GM04503 (cell line): Measurements from ENCODE around the gene FZD7.

ENCODE experiments used
- DNase-seq: peaks from one replicate; pipeline ENCODE4 v3.0.0-alpha.2; 2012; ENCODE audit warnings: low read depth

The FZD7 gene

DNA sequence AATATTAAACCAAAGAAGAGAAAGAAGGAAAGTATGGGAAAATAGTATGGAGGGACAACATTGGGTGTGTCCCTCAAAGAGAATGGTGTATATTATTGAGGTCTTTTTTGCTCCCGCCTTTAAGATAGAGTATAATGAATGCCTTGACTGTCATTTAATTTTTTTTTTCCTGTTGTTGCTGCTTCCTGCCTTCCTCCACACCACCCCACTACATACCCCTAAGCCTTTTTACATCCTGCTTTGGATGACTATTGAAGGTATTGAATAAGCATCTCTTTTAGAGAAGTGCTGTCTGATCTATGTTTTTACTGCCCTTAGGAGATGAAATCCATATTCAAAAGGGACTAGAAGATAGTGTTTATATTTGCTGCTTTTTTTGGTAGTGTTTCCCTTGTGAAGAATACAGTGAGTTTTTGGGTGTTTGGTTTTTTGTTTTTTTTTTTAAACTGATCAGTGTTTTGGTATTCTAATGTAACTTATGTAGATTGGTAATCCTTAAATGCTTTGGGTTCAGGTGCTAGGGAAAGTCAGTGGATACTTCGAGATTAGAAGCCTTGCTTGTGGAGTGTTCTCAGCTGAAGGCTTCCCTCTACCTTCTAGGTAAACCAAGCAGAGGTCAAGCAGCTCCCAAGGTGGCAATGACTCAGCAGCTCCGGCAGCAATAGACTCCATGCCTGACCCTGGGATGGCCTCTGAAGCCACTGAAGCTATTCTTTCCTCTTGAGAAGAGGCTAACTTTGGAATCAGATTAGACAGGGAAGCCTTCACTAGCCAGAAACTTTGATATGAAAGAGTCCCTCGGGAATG is 5.0 kb downstream of the FZD7 start:
- no peak for DNase-seq

GRCh38 chr2:202039278-202040078 is 5.8 kb downstream of the FZD7 start:
- DNase-seq: no peak

DNA sequence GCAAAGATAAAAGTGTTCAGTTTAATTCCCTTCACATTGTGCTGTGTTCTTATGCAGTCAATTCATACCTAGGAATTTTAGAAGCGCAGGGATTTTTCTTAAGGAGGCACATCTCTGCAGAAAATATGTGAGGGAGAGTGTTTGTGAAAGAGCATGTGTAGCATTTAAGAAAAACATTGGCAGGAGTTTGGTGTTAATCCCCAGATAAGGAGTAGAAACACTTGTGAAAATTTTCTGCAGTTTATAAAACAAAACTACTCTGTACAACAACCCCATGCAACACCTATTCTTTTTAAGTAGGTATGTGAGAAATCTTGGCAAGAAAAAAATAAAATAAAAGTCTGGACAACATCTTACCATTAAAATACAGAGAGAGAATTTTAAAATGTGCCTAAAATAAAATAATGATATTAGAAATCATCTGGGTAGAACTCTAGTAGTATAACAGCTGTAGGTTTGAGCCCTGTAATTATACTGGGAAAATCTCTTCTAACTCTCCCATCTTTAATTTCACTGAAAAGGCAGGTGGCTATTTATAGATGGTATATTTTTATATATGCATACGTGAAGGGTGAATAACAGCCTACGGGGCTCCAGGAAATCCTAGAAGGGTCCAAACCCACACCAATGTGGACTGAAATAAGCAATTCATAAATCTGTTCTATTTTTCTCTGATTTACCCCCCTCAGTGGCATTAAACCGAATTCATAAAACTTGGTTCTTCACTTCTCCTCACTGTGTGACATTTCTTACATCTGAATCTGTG is 6.6 kb downstream of the FZD7 start:
- DNase-seq: no peak

DNA sequence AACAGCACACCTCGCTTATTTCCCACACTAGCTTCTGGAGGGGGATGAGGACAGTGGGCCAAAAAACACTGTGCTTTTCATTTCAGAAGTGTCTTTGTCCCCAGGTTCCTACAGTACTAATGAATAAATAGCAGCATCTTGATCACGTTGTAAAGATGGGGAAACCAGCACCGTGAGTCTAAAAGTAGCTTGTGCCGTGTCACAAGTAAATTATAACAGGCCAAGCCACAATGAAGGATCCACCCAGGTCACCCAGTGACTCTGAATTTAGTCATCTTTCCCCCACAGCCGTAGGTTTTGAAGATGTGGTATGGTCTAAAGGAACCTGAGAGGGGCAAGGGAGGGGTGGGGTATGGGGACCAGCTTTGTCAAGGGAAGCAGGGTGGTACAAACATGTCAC is 8.8 kb downstream of the FZD7 start:
- DNase-seq: no peak

DNA sequence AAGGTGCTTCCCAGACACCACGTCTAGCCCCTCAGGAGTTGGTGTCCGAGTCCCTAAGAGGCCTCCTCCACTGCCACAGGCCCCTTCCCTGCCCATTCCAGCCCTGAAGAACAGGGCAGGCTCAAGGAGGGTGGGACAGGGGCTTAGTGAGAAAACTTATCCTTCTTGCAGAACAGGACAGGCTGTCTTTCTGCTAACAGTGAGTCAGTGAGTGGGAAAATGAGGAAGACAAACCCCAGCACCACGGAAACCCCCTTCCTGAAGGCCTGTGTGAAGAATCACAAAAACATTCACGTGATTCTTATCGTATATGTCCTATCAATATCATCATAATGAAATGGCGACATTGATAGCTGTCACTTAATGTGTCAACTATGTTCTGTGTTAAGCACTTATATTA is 9.8 kb downstream of the FZD7 start:
- DNase-seq: no peak

- DNase-seq: no peak
Measured at GRCh38 chr2:202044777-202045176, 11.1 kb downstream of the FZD7 start.

DNA sequence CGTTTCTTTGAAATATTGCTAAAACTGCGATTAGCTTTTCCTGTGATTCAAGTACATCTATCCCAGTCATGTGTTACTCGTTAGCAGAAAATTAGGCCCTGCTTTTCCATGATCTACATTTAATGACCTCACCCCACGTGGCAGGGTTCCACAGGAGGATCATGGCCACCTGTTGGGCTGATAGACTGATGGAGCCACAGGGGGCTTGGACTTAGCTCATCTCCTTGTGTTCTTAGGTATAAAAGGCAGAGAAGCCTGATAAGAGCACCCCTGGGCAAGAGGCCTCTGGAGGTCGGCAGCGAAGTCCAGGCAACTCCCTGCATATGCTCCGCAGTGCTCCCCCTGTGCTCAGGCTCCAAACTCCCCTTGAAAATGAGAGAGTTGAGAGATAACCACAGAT is 12.9 kb downstream of the FZD7 start:
- DNase-seq: no peak

DNA sequence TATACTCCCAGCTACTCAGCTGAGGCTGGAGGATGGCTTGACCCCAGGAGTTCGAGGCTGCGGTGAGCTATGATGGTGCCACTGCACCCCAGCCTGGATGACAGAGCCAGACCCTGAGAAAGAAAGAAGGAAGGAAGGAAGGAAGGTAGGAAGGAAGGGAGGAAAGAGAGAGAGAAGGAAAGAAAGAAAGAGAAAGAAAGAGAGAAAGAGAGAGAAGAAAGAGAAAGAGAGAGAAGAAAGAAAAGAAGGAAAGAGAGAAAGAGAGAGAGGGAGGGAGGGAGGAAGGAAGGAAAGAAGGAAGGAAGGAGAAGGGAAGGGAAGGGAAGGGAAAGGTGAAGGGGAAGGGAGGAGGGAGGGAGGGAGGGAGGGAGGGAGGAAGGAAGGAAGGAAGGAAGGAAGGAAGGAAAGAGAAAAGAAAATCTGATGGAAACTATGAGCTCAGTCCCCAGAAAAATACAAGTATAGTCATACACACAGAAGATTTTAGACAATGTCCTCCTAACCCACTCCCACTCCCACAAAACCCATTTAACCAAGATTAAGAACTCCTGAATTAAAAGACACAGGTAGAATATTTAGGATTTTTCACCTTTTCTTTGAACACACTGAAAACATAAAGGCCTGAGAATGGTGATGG is 15.6 kb downstream of the FZD7 start:
- DNase-seq: no peak

GRCh38 chr2:202049840-202050239 is 16.2 kb downstream of the FZD7 start:
- no peak for DNase-seq

- DNase-seq: no peak
Measured at GRCh38 chr2:202050652-202051051, 17.0 kb downstream of the FZD7 start.

GRCh38 chr2:202051499-202052161 is 18.0 kb downstream of the FZD7 start:
- no peak for DNase-seq

- no peak for DNase-seq
Measured at GRCh38 chr2:202052235-202052634, 18.6 kb downstream of the FZD7 start.

GRCh38 chr2:202054679-202055078 is 21.0 kb downstream of the FZD7 start:
- no peak for DNase-seq

DNA sequence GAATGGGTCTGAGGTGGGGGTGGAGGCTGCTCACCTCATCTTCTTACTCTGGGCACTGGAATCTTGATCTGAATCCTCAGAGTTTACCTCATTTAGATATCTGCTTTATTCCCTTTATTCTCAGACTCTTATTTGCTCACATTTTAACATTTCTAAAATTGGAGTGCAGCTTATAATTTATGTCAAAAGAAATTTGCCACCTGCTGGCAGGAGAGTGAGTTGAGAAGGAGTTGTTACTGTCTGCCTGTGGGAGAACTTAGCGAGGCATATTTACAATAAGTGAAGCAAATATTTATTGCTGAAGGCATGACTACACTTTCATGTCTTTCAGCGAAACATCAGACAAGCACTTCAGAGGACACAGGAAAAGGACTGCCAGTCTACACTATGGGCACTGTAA is 23.0 kb downstream of the FZD7 start:
- no peak for DNase-seq

GRCh38 chr2:202060218-202060617 is 26.6 kb downstream of the FZD7 start:
- no peak for DNase-seq

- no peak for DNase-seq
Measured at GRCh38 chr2:202061695-202062094, 28.0 kb downstream of the FZD7 start.

- peak; percentile 50 for DNase-seq
Measured at GRCh38 chr2:202064171-202064880, 30.7 kb downstream of the FZD7 start.

- no peak for DNase-seq
Measured at GRCh38 chr2:202064881-202065230, 31.2 kb downstream of the FZD7 start.

DNA sequence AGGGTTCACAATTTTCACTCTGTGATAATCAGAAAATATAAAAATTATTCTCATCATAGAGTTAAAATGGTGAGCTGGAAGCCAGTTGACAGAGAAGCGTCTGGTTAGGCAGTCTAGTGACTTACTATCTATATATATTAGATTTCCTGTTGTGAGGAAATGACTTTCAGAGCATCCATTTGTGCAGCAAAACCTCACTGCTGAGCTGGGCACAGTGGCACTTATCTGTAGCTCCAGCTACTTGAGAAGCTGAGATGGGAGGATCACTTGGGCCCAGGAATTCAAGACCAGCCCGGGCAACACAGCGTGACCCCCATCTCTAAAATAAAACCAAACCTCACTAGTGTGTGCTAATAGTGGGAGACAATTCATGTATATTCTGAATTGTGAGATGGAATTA is 32.2 kb downstream of the FZD7 start:
- no peak for DNase-seq

DNA sequence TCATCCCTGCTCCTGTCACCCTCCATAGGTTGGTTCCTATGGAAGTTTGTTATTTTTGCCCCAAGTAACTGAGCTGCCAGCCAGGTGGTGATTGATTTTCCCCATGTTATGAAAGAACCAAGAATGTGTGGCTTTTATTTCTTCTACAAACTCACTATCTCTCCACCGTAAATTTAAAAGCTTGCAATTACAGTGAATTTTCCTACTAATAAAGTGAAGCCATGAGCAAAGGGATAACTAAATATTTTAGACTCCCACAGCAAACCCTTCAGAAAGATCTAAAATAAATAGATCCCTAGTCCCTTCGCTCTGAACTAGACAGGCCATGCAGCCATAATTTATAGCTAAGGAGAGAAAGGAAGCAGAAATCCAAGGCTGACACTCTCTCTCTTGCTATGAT is 33.2 kb downstream of the FZD7 start:
- DNase-seq: no peak

DNA sequence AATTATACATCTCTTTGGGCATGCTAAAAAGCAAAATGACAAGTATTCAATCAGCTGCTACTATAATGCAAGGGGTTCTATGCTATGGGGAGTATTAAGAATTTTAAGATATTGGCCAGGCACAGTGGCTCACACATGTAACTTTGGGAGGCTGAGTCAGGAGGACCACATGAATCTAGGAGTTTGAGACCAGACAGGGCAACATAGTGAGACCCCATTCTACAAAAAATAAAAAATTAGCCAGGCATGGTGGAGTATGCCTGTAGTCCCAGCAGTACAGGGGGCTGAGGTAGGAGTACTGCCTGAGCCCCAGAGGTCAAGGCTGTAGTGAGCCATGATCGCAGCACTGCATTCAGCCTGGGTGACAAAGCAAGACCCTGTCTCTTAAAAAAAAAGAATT is 33.9 kb downstream of the FZD7 start:
- no peak for DNase-seq
